Endothelial cell of umbilical vein (primary cell): ENCODE data around the gene SLIT1. TPM values are rescaled to one million over a fixed set of nuclear protein-coding genes. Genes with fewer than 3 reads are reported as not detected.

Source experiments
- BruUV-seq: library from RNA; stranded (reverse); fragments of 400-500 nt; replicated peaks from 2 replicates; lab custom pipeline; 2021; lab: Mats Ljungman, UMichigan
- CTCF ChIA-PET: fragments of 300-600, 350-600 bp; sonication (Branson Sonifier 250); formaldehyde crosslinking; loops from one replicate; lab custom pipeline; 2021; ENCODE audit warnings: antibody characterized with exemption, inconsistent platforms; lab: Charles Lee
- POLR2A ChIA-PET: fragments of 300-600, 350-600 bp; sonication (Branson Sonifier 250); formaldehyde crosslinking; loops from one replicate; lab custom pipeline; 2021; ENCODE audit warnings: antibody characterized with exemption, inconsistent platforms; lab: Charles Lee
- DNase-seq: peaks from one replicate; pipeline ENCODE4 v3.0.0-alpha.2; 2011; ENCODE audit warnings: low read depth, low spot score
- FAIRE-seq: peaks from 2 replicates; lab custom pipeline; 2011; peaks lifted over from hg19 to GRCh38; lab: Jason Lieb, UNC
- H2AFZ ChIP-seq: 2 replicates; pipeline ENCODE4 v1.6.0; 2012; ENCODE audit warnings: low read depth, low read length, control low read depth, inconsistent platforms
- H3K27ac ChIP-seq: 2 replicates; pipeline ENCODE4 v1.5.1; 2011; ENCODE audit warnings: low read depth, mild to moderate bottlenecking, control low read depth, low read length, moderate library complexity; ENCODE audit not compliant: insufficient read depth
- H3K27me3 ChIP-seq, 2 experiments: 2 replicates each; pipeline versions ENCODE4 v1.6.0 to v1.6.1; 2011; ENCODE audit warnings: low read length in 2 of 2, mixed read lengths in 1 of 2; ENCODE audit not compliant: control insufficient read depth in 2 of 2, insufficient read depth in 2 of 2
- H3K36me3 ChIP-seq, 2 experiments: 2 replicates in 1 of 2; 3 replicates in 1 of 2; pipeline ENCODE4 v1.5.1; 2011; ENCODE audit warnings: low read length in 2 of 2, mild to moderate bottlenecking in 1 of 2, moderate library complexity in 1 of 2; ENCODE audit not compliant: control insufficient read depth in 2 of 2, insufficient read depth in 2 of 2; ENCODE audit errors: extremely low read depth in 1 of 2
- H3K4me1 ChIP-seq: 3 replicates; pipeline ENCODE4 v1.5.1; 2011; ENCODE audit warnings: mild to moderate bottlenecking, low read length; ENCODE audit not compliant: control insufficient read depth, insufficient read depth; ENCODE audit errors: extremely low read depth
- H3K4me2 ChIP-seq: 2 replicates; pipeline ENCODE4 v1.6.1; 2011; ENCODE audit warnings: low read length, control low read depth, mixed read lengths; ENCODE audit not compliant: insufficient read depth
- H3K4me3 ChIP-seq, 3 experiments: fragments of 200-600 bp in 1 of 3; sonication (generic), shearing (Covaris generic) in 1 of 3; replicated peaks in 1 of 3; 2 replicates each; pipeline ENCODE4 v1.5.1; 2011 to 2016; ENCODE audit warnings: control low read depth in 3 of 3, low read length in 3 of 3, mild to moderate bottlenecking in 2 of 3, inconsistent platforms in 1 of 3, low read depth in 1 of 3, moderate library complexity in 1 of 3; ENCODE audit not compliant: insufficient read depth in 1 of 3
- H3K79me2 ChIP-seq: 2 replicates; pipeline ENCODE4 v1.6.0; 2012; ENCODE audit warnings: low read length, inconsistent platforms; ENCODE audit not compliant: control insufficient read depth, insufficient read depth
- H3K9ac ChIP-seq: replicated peaks from 2 replicates; pipeline ENCODE3; 2011; ENCODE audit warnings: low read length, control low read depth; ENCODE audit not compliant: insufficient read depth; ENCODE audit errors: extremely low read depth
- H3K9me1 ChIP-seq: replicated peaks from 3 replicates; pipeline ENCODE4 v1.6.0; 2011; ENCODE audit warnings: mild to moderate bottlenecking, low read length; ENCODE audit not compliant: control insufficient read depth, insufficient read depth; ENCODE audit errors: extremely low read depth
- H3K9me3 ChIP-seq: replicated peaks from 2 replicates; pipeline ENCODE4 v1.5.1; 2012; ENCODE audit warnings: low read length, inconsistent platforms; ENCODE audit not compliant: control insufficient read depth, insufficient read depth
- H4K20me1 ChIP-seq: replicated peaks from 2 replicates; pipeline ENCODE3; 2011; ENCODE audit warnings: mild to moderate bottlenecking, low read length; ENCODE audit not compliant: control insufficient read depth, insufficient read depth; ENCODE audit errors: extremely low read depth
- CTCF ChIP-seq, 2 donors: IDR thresholded peaks; 1 replicate in 1 of 2; 2 replicates in 1 of 2; pipeline ENCODE4 v1.5.1; 2011; ENCODE audit warnings: low read length in 2 of 2, mild to moderate bottlenecking in 2 of 2, moderate library complexity in 2 of 2, control low read depth in 1 of 2, inconsistent platforms in 1 of 2, low read depth in 1 of 2; ENCODE audit not compliant: insufficient read depth in 1 of 2; ENCODE audit errors: extremely low read depth in 1 of 2
- EZH2 ChIP-seq: IDR thresholded peaks from 2 replicates; pipeline ENCODE4 v1.6.1; 2012; ENCODE audit warnings: borderline replicate concordance, low read depth, mild to moderate bottlenecking, moderate library complexity, low read length, inconsistent platforms; ENCODE audit not compliant: severe bottlenecking
- FOS ChIP-seq: IDR thresholded peaks from 2 replicates; pipeline ENCODE4 v1.6.1; 2011; ENCODE audit warnings: mild to moderate bottlenecking, low read length, moderate library complexity, borderline replicate concordance; ENCODE audit not compliant: insufficient read depth
- GATA2 ChIP-seq: IDR thresholded peaks from 2 replicates; pipeline ENCODE4 v1.7.0; 2011; ENCODE audit warnings: low read depth, mild to moderate bottlenecking, moderate library complexity, mixed read lengths, low read length; ENCODE audit not compliant: insufficient read length, insufficient read depth
- JUN ChIP-seq: IDR thresholded peaks from 2 replicates; pipeline ENCODE4 v1.6.1; 2011; ENCODE audit warnings: borderline replicate concordance, low read depth; ENCODE audit not compliant: insufficient read length, insufficient read depth
- MAX ChIP-seq: IDR thresholded peaks from 2 replicates; pipeline ENCODE4 v1.6.1; 2011; ENCODE audit not compliant: insufficient read depth, insufficient read length
- MYC ChIP-seq: IDR thresholded peaks from one replicate; pipeline ENCODE4 v1.6.1; 2011; ENCODE audit warnings: mild to moderate bottlenecking, low read depth, low read length
- POLR2A ChIP-seq: IDR thresholded peaks from 2 replicates; pipeline ENCODE4 v1.6.1; 2012; ENCODE audit warnings: low read depth, mild to moderate bottlenecking, control low read depth, low read length
- POLR2AphosphoS5 ChIP-seq: IDR thresholded peaks from 2 replicates; pipeline ENCODE4 v1.6.1; 2012; ENCODE audit warnings: low read depth, mild to moderate bottlenecking, control low read depth, low read length, moderate library complexity; ENCODE audit not compliant: insufficient read depth
- dilution Hi-C: fragments of 300-500 bp; cut with MboI; formaldehyde crosslinking; loops from one replicate; pipeline ENCODE4 v1.15.0; 2019; ENCODE audit warnings: low sequenced_read_pairs; ENCODE audit not compliant: extremely low pct_ligation_motif_present
- intact Hi-C: fragments of 100-400 bp; cut with micrococcal nuclease; formaldehyde crosslinking; loops from one replicate; pipeline ENCODE4 v1.10.0; 2022
- polyA plus RNA-seq, 4 experiments: library from polyadenylated mRNA; depleted of rRNA in 3 of 4; stranded (reverse) in 3 of 4; unstranded in 1 of 4; fragments of >200 nt; gene quantifications; 2 replicates each; pipeline versions ENCODE4 v1.2.1 to v1.2.3, GENCODE V29; 2011 to 2012; ENCODE audit warnings: missing spikeins in 1 of 4
- total RNA-seq: library from RNA; stranded (reverse); gene quantifications from 2 replicates; pipeline ENCODE4 v1.2.3, GENCODE V29; 2021

SLIT1 gene
- total and polyA plus RNA-seq, 2 donors (not counting 3 experiments of a cell fraction or from before 2014, with no cell fraction given), result 0.04 to 0.20 TPM

- ChIA-PET CTCF (interaction anchor here (0.7 kb wide), 1 partner anchor 112 kb away, joined by 3 read pairs; no protein-coding TSS in a partner anchor), POLR2A (no interaction called here)
- DNase-seq (no peak), FAIRE-seq (no peak)
- Histone ChIP-seq H3K4me1 (peaks cover 9% of the 10 kb centered on the region), H3K9me1 (no peaks in the 10 kb centered on the region), H4K20me1 (peaks cover 5% of the 10 kb centered on the region), H2AFZ (no peak overlapping the region), H3K9ac (no peak overlapping the region), H3K27ac (no peak overlapping the region), H3K36me3 (peaks cover 0 to 3% of the 10 kb centered on the region in 2 experiments), H3K4me3 (no peak overlapping the region), H3K79me2 (peaks cover 4% of the 10 kb centered on the region), H3K9me3 (no peaks in the 10 kb centered on the region), H3K27me3 (no peaks in the 10 kb centered on the region), H3K4me2 (no peak overlapping the region)
- no TSS peak for BruUV-seq
- TF ChIP-seq FOS (no peak), JUN (no peak), EZH2 (no peak), POLR2A (no peak), GATA2 (no peak), MYC (no peak), POLR2AphosphoS5 (no peak), CTCF (IDR thresholded peaks at IDR 0.05; ENCODE audit: extremely low read depth in 1 of 2, insufficient read depth in 1 of 2, low read depth in 1 of 2, low read length in 2 of 2) (no peak), MAX (no peak)
- dilution Hi-C loops, result no loop called here
- intact Hi-C loops, result no loop called here
These were observed 224.9 kb downstream of the SLIT1 start for GRCh38 chr10:96960872-96961271.
